ENCODE data around the gene WTIP. TPM values are rescaled to one million over a fixed set of nuclear protein-coding genes. Genes with fewer than 3 reads are reported as not detected.
A peak's percentile ranks its signal among the peaks of the same experiment; 100 is the strongest.

WTIP gene
- total and polyA plus RNA-seq, 4 donors, result 52.0 to 89.3 (median 73.7) TPM

DNA sequence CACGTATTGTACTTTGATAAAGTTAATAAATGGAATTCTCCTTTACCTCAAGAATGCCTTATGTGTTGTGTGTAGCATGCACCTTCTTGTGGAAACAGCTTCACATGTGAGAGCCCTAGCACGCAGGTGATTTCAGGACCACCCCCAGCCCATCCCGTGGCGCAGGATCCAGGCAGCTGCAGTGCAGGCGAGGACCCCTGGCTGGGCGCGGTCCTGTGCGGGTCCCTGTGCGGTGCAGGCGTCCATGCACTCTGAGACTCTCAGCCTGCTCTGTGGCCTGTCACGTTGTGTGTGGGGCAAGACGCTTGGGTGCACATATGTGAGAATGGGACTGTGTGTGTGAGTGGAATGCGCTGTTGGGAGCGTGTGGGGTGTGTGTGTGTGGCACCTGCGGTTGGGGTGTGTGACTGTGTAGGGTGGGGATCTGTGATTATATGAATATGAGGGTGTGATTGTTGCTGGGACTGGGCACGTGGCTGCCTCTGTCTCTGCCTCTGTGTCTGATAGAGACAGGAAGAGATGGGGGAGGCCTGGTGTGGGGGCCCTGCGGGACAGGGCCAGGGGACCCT lies 30.8 kb downstream of the WTIP start:
- Histone ChIP-seq H3K27ac (ENCODE audit: low read depth in 1 of 2, low read length in 2 of 2) (no peak overlapping the region), H3K36me3 (ENCODE audit: control insufficient read depth in 1 of 2, insufficient read depth in 2 of 2, low read length in 1 of 2) (no peaks in the 10 kb centered on the region), H3K9me3 (ENCODE audit: control insufficient read depth, low read length) (no peaks in the 10 kb centered on the region), H3K4me1 (ENCODE audit: control insufficient read depth in 1 of 2, insufficient read depth in 2 of 2, low read length in 2 of 2) (no peaks in the 10 kb centered on the region), H3K27me3 (ENCODE audit: control insufficient read depth in 1 of 2, insufficient read depth in 2 of 2, low read length in 1 of 2) (no peaks in the 10 kb centered on the region), H3K4me3 (ENCODE audit: low read length in 2 of 2) (no peak overlapping the region)
- ATAC-seq (ENCODE audit: low FRiP score) (peak; percentile 41), DNase-seq (no peak)
- intact Hi-C loops (cut with DNase I), result no loop called here
- WGBS, 2 donors, result 82 to 83% methylated on average over 17 of the region's 17 CpGs

DNA sequence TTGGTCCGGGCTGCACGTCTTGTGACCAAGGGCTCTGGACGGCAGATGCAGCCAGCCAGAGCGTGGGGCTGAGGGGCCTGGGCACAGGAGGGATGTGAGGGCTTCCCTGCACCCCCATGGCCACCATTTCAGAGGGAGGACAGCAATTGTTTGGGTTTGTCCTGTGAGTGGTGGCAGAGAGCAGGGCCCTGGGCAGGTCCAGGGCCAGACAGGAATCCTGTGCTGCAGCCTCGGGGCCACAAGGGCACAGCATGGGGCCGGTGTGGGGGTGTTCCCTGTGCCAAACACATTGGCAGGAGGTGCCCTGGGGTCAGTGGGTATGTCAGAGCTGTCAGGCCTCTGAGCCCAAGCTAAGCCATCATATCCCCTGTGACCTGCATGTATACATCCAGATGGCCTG lies 32.2 kb downstream of the WTIP start:
- no peaks in the 10 kb centered on the region for H3K27me3 ChIP-seq (ENCODE audit: control insufficient read depth in 1 of 2, insufficient read depth in 2 of 2, low read length in 1 of 2)
- H3K27ac ChIP-seq (ENCODE audit: low read depth in 1 of 2, low read length in 2 of 2), result no peak overlapping the region
- no peak for ATAC-seq (ENCODE audit: low FRiP score)
- no peaks in the 10 kb centered on the region for H3K36me3 ChIP-seq (ENCODE audit: control insufficient read depth in 1 of 2, insufficient read depth in 2 of 2, low read length in 1 of 2)
- DNase-seq, result no peak
- no peak overlapping the region for H3K4me3 ChIP-seq (ENCODE audit: low read length in 2 of 2)
- intact Hi-C loops (cut with DNase I), result no loop called here
- no peaks in the 10 kb centered on the region for H3K4me1 ChIP-seq (ENCODE audit: control insufficient read depth in 1 of 2, insufficient read depth in 2 of 2, low read length in 2 of 2)
- 59 to 60% methylated on average over 6 of the region's 6 CpGs for WGBS, 2 donors
- H3K9me3 ChIP-seq (ENCODE audit: control insufficient read depth, low read length), result no peaks in the 10 kb centered on the region

DNA sequence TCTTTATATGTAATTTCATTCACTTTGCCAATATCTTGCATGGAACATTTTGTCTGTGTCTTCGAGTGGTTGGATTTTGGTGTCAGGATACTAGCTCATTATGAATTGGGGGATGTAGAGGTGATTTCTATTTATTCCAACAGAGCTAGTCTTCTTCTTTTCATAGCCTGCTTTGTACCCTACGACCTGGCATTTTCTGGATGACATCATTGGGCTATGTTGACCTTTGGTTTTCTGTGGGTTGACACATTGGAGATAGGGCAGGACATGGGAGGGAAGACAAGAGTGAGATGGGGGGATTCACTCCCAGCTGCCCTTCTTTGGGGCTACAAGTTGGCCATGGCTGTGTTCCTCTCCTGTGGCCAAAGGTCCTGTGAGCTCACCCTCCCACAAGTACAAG lies 38.0 kb downstream of the WTIP start:
- DNase-seq (no peak), ATAC-seq (ENCODE audit: low FRiP score) (no peak)
- no peak overlapping the region for H3K4me3 ChIP-seq (ENCODE audit: low read length in 2 of 2)
- intact Hi-C loops (cut with DNase I), result no loop called here
- H3K4me1 ChIP-seq (ENCODE audit: control insufficient read depth in 1 of 2, insufficient read depth in 2 of 2, low read length in 2 of 2), result no peaks in the 10 kb centered on the region
- H3K27ac ChIP-seq (ENCODE audit: low read depth in 1 of 2, low read length in 2 of 2), result no peak overlapping the region
- no peaks in the 10 kb centered on the region for H3K36me3 ChIP-seq (ENCODE audit: control insufficient read depth in 1 of 2, insufficient read depth in 2 of 2, low read length in 1 of 2)
- 53 to 59% methylated on average over 2 of the region's 2 CpGs for WGBS, 2 donors
- no peaks in the 10 kb centered on the region for H3K27me3 ChIP-seq (ENCODE audit: control insufficient read depth in 1 of 2, insufficient read depth in 2 of 2, low read length in 1 of 2)
- no peaks in the 10 kb centered on the region for H3K9me3 ChIP-seq (ENCODE audit: control insufficient read depth, low read length)

DNA sequence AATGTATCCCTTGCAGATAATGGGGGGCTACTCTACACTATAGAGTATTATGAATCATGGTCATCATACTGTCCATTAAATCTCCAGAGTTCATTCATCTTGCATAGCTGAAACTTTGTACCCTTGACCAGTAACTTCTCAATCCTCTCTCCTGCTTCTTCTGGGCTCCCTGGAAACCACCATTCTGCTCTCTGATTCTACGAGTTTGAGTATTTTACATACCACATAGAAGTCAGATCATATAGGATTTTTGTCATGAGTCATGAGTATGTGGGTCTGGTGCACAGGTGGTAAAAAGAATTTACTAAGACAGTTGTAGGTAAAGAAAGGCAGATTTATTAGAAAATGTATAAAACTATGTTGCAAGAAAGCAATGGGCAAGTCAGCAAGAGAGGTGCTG lies 41.9 kb downstream of the WTIP start:
- no peaks in the 10 kb centered on the region for H3K27me3 ChIP-seq (ENCODE audit: control insufficient read depth in 1 of 2, insufficient read depth in 2 of 2, low read length in 1 of 2)
- no peaks in the 10 kb centered on the region for H3K36me3 ChIP-seq (ENCODE audit: control insufficient read depth in 1 of 2, insufficient read depth in 2 of 2, low read length in 1 of 2)
- ATAC-seq (ENCODE audit: low FRiP score), result no peak
- no peak overlapping the region for H3K27ac ChIP-seq (ENCODE audit: low read depth in 1 of 2, low read length in 2 of 2)
- H3K4me1 ChIP-seq (ENCODE audit: control insufficient read depth in 1 of 2, insufficient read depth in 2 of 2, low read length in 2 of 2), result no peaks in the 10 kb centered on the region
- intact Hi-C loops (cut with DNase I), result no loop called here
- no peak overlapping the region for H3K4me3 ChIP-seq (ENCODE audit: low read length in 2 of 2)
- 49 to 61% methylated on average over 1 of the region's 1 CpG for WGBS, 2 donors
- no peaks in the 10 kb centered on the region for H3K9me3 ChIP-seq (ENCODE audit: control insufficient read depth, low read length)
- no peak for DNase-seq

DNA sequence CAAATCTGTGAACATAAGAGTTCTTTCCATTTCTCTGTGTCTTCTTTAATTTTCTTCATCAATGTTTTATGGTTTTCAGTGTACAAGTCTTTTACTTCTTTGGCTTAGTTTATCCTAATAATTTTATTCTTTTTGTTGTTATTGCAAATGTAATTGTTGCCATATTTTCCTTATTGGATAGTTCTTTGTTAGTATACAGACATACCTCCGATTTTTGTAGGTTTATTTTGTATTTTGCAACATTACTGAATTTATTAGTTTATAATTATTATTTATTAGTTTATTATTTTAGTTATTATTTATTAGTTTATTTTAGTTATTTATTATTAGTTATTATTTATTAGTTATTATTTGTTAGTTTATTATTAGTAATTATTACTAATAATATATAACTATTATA lies 43.4 kb downstream of the WTIP start:
- Histone ChIP-seq H3K27ac (ENCODE audit: low read depth in 1 of 2, low read length in 2 of 2) (no peak overlapping the region), H3K36me3 (ENCODE audit: control insufficient read depth in 1 of 2, insufficient read depth in 2 of 2, low read length in 1 of 2) (no peaks in the 10 kb centered on the region), H3K4me1 (ENCODE audit: control insufficient read depth in 1 of 2, insufficient read depth in 2 of 2, low read length in 2 of 2) (no peaks in the 10 kb centered on the region), H3K9me3 (ENCODE audit: control insufficient read depth, low read length) (no peaks in the 10 kb centered on the region), H3K4me3 (ENCODE audit: low read length in 2 of 2) (no peak overlapping the region), H3K27me3 (ENCODE audit: control insufficient read depth in 1 of 2, insufficient read depth in 2 of 2, low read length in 1 of 2) (no peaks in the 10 kb centered on the region)
- DNase-seq (no peak), ATAC-seq (ENCODE audit: low FRiP score) (no peak)
- WGBS, 2 donors, result 78 to 84% methylated on average over 1 of the region's 1 CpG
- intact Hi-C loops (cut with DNase I), result no loop called here

DNA sequence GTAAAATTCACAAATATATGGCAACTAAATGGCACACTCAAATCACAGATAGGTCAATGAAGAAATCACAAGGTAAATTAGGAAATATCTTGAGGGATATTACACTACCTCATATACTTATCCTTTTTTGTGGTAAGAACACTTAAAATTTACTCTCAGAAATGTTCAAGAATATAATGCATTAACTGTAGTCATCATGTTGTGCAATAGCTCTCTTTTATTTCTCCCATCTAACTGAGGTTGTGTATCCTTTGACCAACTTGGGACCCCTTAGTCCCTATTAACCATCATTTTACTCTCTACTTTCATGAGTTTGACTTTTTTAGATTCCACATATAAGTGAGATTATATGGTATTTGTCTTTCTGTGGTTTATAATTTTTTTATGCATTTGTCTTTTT lies 52.6 kb downstream of the WTIP start:
- H3K4me1 ChIP-seq (ENCODE audit: control insufficient read depth in 1 of 2, insufficient read depth in 2 of 2, low read length in 2 of 2), result no peaks in the 10 kb centered on the region
- H3K9me3 ChIP-seq (ENCODE audit: control insufficient read depth, low read length), result no peaks in the 10 kb centered on the region
- DNase-seq (no peak), ATAC-seq (ENCODE audit: low FRiP score) (no peak)
- H3K4me3 ChIP-seq (ENCODE audit: low read length in 2 of 2), result no peak overlapping the region
- no peaks in the 10 kb centered on the region for H3K36me3 ChIP-seq (ENCODE audit: control insufficient read depth in 1 of 2, insufficient read depth in 2 of 2, low read length in 1 of 2)
- H3K27ac ChIP-seq (ENCODE audit: low read depth in 1 of 2, low read length in 2 of 2), result no peak overlapping the region
- no peaks in the 10 kb centered on the region for H3K27me3 ChIP-seq (ENCODE audit: control insufficient read depth in 1 of 2, insufficient read depth in 2 of 2, low read length in 1 of 2)
- intact Hi-C loops (cut with DNase I), result no loop called here

DNA sequence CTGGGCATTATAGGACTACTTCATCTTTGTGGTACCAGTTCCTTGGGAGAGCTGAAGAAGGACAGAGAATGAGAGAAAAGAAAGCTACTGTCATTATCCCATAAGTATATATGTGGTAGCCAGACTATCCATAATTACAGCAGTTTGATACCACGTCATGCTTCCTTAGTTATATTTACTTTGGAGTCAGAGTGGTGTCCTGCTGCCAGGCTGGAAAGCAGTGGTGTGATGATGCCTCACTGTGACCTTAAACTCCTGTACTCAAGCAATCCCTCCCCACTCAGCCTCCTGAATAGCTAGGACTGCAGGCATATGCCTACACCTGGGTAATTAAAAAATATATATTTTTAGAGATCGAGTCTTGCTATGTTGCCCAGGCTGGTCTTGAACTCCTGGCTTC lies 57.8 kb downstream of the WTIP start:
- no peaks in the 10 kb centered on the region for H3K36me3 ChIP-seq (ENCODE audit: control insufficient read depth in 1 of 2, insufficient read depth in 2 of 2, low read length in 1 of 2)
- no peaks in the 10 kb centered on the region for H3K9me3 ChIP-seq (ENCODE audit: control insufficient read depth, low read length)
- 44 to 45% methylated on average over 2 of the region's 2 CpGs for whole genome bisulfite sequencing, 2 donors
- H3K27ac ChIP-seq (ENCODE audit: low read depth in 1 of 2, low read length in 2 of 2), result no peak overlapping the region
- DNase-seq (no peak), ATAC-seq (ENCODE audit: low FRiP score) (no peak)
- no peaks in the 10 kb centered on the region for H3K4me1 ChIP-seq (ENCODE audit: control insufficient read depth in 1 of 2, insufficient read depth in 2 of 2, low read length in 2 of 2)
- intact Hi-C loops (cut with DNase I), result no loop called here
- no peaks in the 10 kb centered on the region for H3K27me3 ChIP-seq (ENCODE audit: control insufficient read depth in 1 of 2, insufficient read depth in 2 of 2, low read length in 1 of 2)
- H3K4me3 ChIP-seq (ENCODE audit: low read length in 2 of 2), result no peak overlapping the region

DNA sequence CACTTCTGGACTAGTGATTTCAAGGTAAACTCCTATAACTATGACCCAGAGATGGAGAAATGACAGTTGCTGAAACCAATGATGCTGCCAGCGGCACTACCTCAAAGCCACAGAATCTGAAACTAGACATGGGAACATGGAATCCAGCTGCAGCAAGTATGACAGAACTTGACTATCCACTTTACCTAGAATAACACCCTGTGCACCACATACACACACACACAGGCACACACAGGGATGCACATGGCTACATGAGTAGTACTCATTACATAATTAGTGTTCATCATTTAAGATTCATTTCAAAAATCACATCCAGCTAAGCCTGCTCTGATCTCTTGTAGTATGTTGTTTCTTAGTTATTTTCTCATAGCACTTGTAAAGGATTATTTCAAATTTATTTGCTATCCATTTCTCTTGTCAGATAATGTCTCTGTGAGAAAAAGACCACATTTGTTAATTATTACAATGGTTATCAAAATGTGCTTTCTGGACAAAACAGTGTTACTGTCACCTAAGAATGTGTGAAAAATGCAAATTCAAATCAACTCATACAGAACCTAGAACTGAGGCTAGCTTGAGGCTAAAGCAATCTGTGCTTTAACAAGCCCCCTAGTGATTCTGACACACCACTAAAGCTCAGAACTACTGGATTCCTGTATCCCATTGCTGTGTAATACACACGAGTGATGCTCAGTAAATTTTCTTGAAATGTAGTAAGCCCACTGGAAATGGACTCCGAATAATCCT lies 59.4 kb downstream of the WTIP start:
- WGBS, 2 donors, result 66 to 77% methylated on average over 3 of the region's 3 CpGs
- no peaks in the 10 kb centered on the region for H3K4me1 ChIP-seq (ENCODE audit: control insufficient read depth in 1 of 2, insufficient read depth in 2 of 2, low read length in 2 of 2)
- H3K4me3 ChIP-seq (ENCODE audit: low read length in 2 of 2), result no peak overlapping the region
- intact Hi-C loops (cut with DNase I), result no loop called here
- H3K27ac ChIP-seq (ENCODE audit: low read depth in 1 of 2, low read length in 2 of 2), result no peak overlapping the region
- H3K27me3 ChIP-seq (ENCODE audit: control insufficient read depth in 1 of 2, insufficient read depth in 2 of 2, low read length in 1 of 2), result no peaks in the 10 kb centered on the region
- DNase-seq, result no peak
- ATAC-seq (ENCODE audit: low FRiP score), result no peak
- no peaks in the 10 kb centered on the region for H3K9me3 ChIP-seq (ENCODE audit: control insufficient read depth, low read length)
- H3K36me3 ChIP-seq (ENCODE audit: control insufficient read depth in 1 of 2, insufficient read depth in 2 of 2, low read length in 1 of 2), result no peaks in the 10 kb centered on the region

DNA sequence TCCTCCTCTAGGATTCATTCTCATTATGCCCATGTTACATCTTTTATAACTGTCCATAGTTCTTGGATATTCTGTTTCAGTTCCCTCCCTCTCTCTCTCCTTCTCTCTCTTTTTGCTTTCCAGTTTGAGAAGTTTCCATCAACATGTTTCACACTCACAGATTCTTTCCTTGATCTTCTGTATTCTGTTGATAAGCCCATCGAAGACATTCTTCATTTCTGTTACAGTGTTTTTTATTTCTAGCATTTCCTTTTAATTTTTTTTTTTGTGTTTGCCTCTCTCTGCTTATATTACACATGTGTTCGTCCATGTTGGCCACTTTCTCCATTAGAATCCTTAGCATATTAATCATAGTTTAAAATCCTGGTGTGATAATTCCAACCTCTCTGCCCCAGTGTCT lies 68.3 kb downstream of the WTIP start:
- WGBS, 2 donors, result 61 to 67% methylated on average over 2 of the region's 2 CpGs
- intact Hi-C loops (cut with DNase I), result loop anchor here in 1 of 2 donors (5.0 kb wide), 1 partner anchor 157 kb away; no protein-coding TSS in a partner anchor
- no peak overlapping the region for H3K27ac ChIP-seq (ENCODE audit: low read depth in 1 of 2, low read length in 2 of 2)

More for the DNA sequence above, 68.3 kb downstream of the WTIP start:
- Histone ChIP-seq H3K4me1 (ENCODE audit: control insufficient read depth in 1 of 2, insufficient read depth in 2 of 2, low read length in 2 of 2) (no peaks in the 10 kb centered on the region), H3K27me3 (ENCODE audit: control insufficient read depth in 1 of 2, insufficient read depth in 2 of 2, low read length in 1 of 2) (no peaks in the 10 kb centered on the region), H3K36me3 (ENCODE audit: control insufficient read depth in 1 of 2, insufficient read depth in 2 of 2, low read length in 1 of 2) (no peaks in the 10 kb centered on the region), H3K4me3 (ENCODE audit: low read length in 2 of 2) (no peak overlapping the region), H3K9me3 (ENCODE audit: control insufficient read depth, low read length) (peaks cover 4% of the 10 kb centered on the region)
- ATAC-seq (ENCODE audit: low FRiP score) (no peak), DNase-seq (no peak)

Measured in aorta (tissue), 5 donors.